BE2C (cell line): ENCODE results near the gene FTSJ1.

ENCODE experiments used
- DNase-seq: peaks from one replicate; pipeline ENCODE4 v3.0.0-alpha.2; 2020
- H3K27me3 ChIP-seq: fragments of 250-450 bp; sonication (Bioruptor Pico); 2 replicates; pipeline ENCODE4 v1.5.1; 2020; ENCODE audit warnings: mild to moderate bottlenecking
- H3K36me3 ChIP-seq: fragments of 250-450 bp; sonication (Bioruptor Pico); 2 replicates; pipeline ENCODE4 v1.5.1; 2020; ENCODE audit warnings: mild to moderate bottlenecking
- H3K4me1 ChIP-seq: fragments of 250-450 bp; sonication (Bioruptor Pico); 2 replicates; pipeline ENCODE4 v1.5.1; 2020
- H3K4me3 ChIP-seq: 2 replicates; pipeline ENCODE4 v1.5.1; 2011; ENCODE audit warnings: low read depth, low read length
- H3K9me3 ChIP-seq: fragments of 250-450 bp; sonication (Bioruptor Pico); 2 replicates; pipeline ENCODE4 v1.5.1; 2020
- TF ChIP-seq, protein P1 (sequence below): IDR thresholded peaks from 2 replicates; pipeline ENCODE4 v1.5.1; 2012; ENCODE audit warnings: mild to moderate bottlenecking, low read depth, low read length

Gene FTSJ1

DNA sequence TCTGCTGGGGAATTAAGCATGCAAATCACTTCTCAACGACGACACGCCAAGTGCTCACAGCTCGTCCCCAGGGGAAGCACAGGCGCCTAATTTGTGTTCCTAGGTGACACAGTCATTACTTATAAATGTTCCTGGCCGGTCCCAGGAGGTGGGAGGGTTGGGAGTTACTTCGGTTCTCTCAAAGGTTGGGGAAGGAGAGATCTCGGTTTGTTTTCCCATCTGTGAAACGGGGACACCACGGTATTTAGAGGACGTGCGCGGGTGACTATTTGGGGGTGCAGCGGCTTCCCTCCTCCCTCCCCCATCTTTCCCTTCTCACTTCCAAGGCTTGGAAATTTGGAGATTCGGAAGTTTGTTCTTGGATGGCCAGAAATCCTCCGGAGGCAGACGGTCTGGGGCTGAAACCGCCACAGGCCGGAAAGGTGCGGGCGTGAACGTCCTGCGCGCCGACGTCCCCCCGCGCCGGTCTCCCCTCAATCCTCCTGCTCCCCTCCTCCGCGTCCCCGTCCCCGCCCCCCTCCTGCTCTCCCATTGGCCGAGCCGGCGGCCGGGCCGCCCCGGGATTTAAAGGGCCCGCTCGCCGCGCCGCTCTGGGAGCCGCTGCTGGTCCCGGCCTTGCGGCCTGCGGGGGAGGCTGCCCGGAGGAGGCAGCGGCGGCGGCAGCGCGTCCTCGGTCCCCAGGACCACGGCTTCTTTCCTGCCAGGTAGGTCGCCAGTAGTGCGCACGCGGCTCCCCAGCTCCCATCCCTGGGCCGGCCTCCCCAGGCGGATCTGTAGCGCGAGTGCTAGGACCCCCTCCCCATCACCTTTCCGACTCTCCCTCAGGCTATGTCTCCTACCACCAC is 32.6 kb downstream of the FTSJ1 start, which contains the start of gene PORCN:
TSS of gene PORCN (plus strand) at position 593 of the 845 bp plus-strand sequence. CDS start 829 bp downstream, outside the sequence.
- Histone ChIP-seq H3K9me3 (no peaks in the 10 kb centered on the region), H3K27me3 (no peaks in the 10 kb centered on the region), H3K36me3 (no peaks in the 10 kb centered on the region), H3K4me3 (peak within 1 kb of the TSS; percentile 67), H3K4me1 (peaks cover 3% of the 10 kb centered on the region)
- peak; percentile 80 for DNase-seq
- TF ChIP-seq, protein P1, sequence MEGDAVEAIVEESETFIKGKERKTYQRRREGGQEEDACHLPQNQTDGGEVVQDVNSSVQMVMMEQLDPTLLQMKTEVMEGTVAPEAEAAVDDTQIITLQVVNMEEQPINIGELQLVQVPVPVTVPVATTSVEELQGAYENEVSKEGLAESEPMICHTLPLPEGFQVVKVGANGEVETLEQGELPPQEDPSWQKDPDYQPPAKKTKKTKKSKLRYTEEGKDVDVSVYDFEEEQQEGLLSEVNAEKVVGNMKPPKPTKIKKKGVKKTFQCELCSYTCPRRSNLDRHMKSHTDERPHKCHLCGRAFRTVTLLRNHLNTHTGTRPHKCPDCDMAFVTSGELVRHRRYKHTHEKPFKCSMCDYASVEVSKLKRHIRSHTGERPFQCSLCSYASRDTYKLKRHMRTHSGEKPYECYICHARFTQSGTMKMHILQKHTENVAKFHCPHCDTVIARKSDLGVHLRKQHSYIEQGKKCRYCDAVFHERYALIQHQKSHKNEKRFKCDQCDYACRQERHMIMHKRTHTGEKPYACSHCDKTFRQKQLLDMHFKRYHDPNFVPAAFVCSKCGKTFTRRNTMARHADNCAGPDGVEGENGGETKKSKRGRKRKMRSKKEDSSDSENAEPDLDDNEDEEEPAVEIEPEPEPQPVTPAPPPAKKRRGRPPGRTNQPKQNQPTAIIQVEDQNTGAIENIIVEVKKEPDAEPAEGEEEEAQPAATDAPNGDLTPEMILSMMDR: no peak

DNA sequence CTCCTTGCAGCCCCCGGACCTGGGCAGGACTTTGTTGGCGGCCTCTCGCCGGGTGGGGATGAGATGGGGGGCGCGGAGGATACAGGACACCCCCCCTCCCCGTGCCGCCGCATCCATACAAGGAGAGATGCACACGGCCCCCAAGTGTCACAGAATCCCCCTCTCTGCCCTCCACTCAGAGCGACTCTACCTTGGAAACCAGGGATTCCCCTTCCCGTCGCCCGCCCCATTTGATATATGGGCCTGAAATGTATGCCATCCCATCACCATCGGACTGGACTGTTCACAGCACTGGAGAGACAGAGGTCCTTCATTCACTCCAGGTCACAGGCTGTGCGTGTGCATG is 33.2 kb downstream of the FTSJ1 start:
- Histone ChIP-seq H3K4me3 (peak overlapping the region; percentile 67), H3K4me1 (peaks cover 9% of the 10 kb centered on the region), H3K9me3 (no peaks in the 10 kb centered on the region), H3K27me3 (no peaks in the 10 kb centered on the region), H3K36me3 (no peaks in the 10 kb centered on the region)
- DNase-seq: no peak
- TF ChIP-seq, protein P1: no peak

DNA sequence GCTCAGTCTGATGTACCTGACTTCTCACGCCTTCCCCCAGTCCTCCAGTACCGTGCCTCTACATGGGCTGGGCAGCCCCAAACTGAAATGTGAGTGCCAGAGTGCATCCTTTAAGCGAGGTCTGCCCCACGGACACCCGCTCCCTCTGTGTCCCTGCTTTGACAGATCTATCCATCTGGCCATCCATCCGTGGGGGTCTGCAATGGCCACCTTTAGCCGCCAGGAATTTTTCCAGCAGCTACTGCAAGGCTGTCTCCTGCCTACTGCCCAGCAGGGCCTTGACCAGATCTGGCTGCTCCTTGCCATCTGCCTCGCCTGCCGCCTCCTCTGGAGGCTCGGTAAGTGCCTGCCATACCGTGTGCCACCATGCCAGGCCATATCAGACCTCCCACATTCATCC is 33.6 kb downstream of the FTSJ1 start:
- Histone ChIP-seq H3K36me3 (no peaks in the 10 kb centered on the region; the same call in 1 of the 2 replicates), H3K9me3 (no peaks in the 10 kb centered on the region), H3K27me3 (no peaks in the 10 kb centered on the region), H3K4me3 (peak overlapping the region; percentile 67), H3K4me1 (peaks cover 9% of the 10 kb centered on the region)
- no peak for DNase-seq
- TF ChIP-seq, protein P1: no peak

DNA sequence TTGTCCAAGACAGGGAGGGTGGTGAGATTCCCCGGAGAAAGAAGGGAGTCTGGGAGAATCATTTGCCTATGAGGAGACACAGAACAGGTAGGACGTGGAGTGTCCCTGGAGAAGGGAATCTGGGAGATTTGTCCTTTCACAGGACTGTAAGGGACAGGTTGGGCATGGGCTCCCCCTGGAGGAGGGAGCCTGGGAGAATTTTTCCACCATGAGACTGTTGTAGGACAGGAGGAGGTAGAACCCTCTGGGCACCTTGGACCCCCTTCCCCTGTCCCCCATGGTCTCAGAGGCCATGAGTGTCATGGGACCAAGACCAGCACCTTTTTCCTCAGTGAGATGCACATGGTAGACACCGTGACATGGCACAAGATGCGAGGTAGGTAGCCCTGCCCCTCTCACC is 35.6 kb downstream of the FTSJ1 start:
- Histone ChIP-seq H3K27me3 (no peaks in the 10 kb centered on the region), H3K36me3 (no peaks in the 10 kb centered on the region; the same call in 1 of the 2 replicates)
- no peak for DNase-seq

DNA sequence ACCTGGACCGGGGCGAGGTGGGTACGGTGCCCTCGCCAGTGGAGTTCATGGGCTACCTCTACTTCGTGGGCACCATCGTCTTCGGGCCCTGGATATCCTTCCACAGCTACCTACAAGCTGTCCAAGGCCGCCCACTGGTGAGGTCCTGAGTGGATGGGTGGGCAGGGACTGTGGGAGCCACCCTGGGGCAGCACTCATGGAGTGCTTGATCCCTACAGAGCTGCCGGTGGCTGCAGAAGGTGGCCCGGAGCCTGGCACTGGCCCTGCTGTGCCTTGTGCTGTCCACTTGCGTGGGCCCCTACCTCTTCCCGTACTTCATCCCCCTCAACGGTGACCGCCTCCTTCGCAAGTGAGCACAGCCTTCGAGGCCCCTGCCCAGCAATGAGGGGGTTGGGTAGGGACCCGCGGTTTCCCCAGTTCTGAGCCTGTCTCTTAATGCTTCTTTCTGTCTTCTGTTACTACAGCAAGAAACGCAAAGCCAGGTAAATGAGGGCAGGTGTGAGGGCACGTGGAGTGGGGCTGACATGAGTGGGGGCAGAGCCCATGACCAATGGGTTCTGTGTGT is 36.5 kb downstream of the FTSJ1 start:
- Histone ChIP-seq H3K4me3 (no peak overlapping the region), H3K4me1 (peaks cover 9% of the 10 kb centered on the region), H3K27me3 (no peaks in the 10 kb centered on the region), H3K9me3 (no peaks in the 10 kb centered on the region), H3K36me3 (no peaks in the 10 kb centered on the region; the same call in 1 of the 2 replicates)
- no peak for DNase-seq
- TF ChIP-seq, protein P1: no peak

More for the DNA sequence above, 35.6 kb downstream of the FTSJ1 start:
- no peak overlapping the region for H3K4me3 ChIP-seq
- no peaks in the 10 kb centered on the region for H3K9me3 ChIP-seq
- TF ChIP-seq, protein P1: peak; percentile 57
- H3K4me1 ChIP-seq: peaks cover 9% of the 10 kb centered on the region

DNA sequence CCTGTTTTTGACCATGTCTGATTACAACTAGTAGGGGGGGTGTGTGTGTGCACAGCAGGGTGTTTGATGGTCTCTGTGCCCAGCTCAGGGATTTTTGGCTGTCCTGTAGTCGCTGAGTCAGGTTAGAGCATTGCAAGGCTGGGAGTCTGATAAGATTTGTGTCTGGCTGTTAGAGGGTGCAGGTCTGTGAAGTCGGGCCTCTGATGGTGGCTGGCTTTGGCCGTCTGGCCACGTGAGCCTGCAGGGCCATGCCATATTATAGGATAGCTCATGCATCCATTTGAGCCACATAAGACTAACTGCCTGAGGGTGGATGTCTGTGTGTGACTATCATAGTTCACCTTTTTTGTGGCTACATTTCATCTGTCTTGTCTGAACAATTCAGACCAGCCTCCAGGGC is 37.7 kb downstream of the FTSJ1 start:
- TF ChIP-seq, protein P1: no peak
- Histone ChIP-seq H3K36me3 (no peaks in the 10 kb centered on the region; the same call in 1 of the 2 replicates), H3K27me3 (no peaks in the 10 kb centered on the region), H3K4me1 (peaks cover 9% of the 10 kb centered on the region), H3K9me3 (no peaks in the 10 kb centered on the region), H3K4me3 (no peak overlapping the region)
- peak; percentile 51 for DNase-seq
